Epidermal melanocyte (primary cell): ENCODE measurements around the gene MUS81.
"Not testable (repeated sequence)": the region's sequence is repeated elsewhere in the genome, so short reads cannot be mapped to it uniquely, and the experiment has no call there.

Experiments used
- DNase-seq: peaks from one replicate; pipeline ENCODE4 v3.0.0; 2011; ENCODE audit warnings: low spot score; ENCODE audit not compliant: insufficient read length

MUS81 gene

DNA sequence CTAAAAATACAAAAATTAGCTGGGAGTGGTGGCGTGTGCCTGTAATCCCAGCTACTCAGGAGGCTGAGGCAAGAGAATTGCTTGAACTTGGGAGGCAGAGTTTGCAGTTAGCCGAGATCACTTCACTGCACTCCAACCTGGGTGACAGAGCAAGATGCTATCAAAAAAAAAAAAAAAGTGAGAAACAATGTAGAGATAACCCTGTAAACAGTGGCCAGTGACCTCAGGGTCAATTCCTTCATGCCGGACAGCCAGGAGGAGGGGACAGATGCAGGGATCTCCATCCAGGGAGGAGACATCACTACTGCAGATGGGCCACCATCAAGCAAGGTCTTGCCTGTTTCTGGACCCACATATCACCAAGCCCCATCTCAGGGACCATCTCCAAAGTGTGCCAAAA lies 12.5 kb upstream of the MUS81 start:
- no peak for DNase-seq

DNA sequence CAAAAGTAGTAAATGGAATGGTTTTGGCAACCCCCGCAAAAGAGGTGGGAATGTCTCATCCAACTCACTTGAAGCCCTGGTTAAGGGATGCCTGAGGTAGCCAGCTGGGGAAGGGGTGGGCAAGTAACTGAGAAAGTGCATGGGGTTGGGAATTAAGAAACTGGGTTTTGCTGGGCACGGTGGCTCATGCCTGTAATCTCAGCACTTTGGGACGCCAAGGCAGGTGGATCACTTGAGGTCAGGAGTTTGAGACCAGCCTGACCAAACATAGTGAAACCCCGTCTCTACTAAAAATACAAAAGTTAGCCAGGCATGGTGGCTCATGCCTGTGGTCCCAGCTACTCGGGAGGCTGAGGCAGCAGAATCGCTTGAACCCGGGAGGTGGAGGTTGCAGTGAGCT lies 11.5 kb upstream of the MUS81 start:
- not testable (repeated sequence) for DNase-seq

DNA sequence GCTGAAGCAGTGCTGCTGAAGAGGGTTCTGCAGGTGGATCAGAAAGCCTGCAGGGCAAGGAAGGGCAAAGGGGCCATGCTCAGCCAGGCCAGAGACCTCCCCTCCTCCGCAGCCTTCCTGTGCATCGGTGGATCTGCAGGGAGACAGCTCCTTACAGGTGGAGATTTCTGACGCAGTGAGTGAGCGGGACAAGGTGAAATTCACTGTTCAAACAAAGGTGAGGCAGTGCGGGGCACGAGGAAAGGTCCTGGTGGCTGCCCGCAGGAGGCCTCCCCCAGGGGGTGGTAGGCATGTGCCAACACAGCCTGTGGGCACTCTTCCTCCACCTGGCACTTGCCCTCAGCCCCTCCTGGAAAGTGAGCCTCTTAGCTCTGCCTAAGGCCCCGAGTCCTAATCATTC lies 10.9 kb upstream of the MUS81 start:
- no peak for DNase-seq

- DNase-seq = no peak
Measured at GRCh38 chr11:65849771-65850216, 10.4 kb upstream of the MUS81 start.

DNA sequence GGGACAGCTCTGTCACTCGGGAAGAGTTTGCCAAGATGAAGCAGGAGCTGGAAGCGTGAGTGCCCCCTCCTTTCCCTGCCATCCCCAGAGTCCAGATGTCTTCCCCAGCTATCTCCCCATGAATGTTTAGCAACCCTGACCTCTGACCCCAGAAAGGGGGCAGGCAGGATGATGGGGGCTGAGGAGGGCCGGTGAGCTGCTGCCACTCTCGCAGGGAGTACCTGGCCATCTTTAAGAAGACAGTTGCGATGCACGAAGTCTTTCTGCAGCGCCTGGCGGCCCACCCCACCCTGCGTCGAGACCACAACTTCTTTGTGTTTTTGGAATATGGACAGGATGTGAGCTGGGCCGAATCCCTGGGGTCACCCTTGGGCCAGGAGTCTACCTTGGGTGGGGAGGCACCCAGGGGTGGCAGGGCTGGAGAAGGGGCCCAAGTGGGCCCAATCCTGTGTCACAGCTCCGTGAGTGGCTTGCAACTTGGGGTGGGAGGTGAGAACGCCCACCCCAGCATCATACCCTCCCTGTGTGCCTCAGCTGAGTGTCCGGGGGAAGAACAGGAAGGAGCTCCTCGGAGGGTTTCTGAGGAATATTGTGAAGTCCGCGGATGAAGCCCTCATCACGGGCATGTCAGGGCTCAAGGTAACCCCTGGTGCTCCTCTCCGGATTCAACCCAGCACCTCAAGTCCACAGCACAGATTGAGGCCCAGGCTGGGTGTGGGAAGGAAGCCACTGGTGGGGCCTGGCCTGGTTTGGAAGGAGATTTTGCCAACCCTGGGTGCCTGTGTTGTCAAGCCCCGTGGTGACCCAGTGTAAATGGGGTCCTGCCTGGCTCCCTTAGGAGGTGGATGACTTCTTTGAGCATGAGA lies 9.8 kb upstream of the MUS81 start:
- no peak for DNase-seq

GRCh38 chr11:65851083-65851579 lies 9.1 kb upstream of the MUS81 start:
- DNase-seq = no peak

GRCh38 chr11:65851811-65852507 lies 8.3 kb upstream of the MUS81 start:
- DNase-seq = no peak

- no peak for DNase-seq
Measured at GRCh38 chr11:65852508-65853245, 7.6 kb upstream of the MUS81 start.

DNA sequence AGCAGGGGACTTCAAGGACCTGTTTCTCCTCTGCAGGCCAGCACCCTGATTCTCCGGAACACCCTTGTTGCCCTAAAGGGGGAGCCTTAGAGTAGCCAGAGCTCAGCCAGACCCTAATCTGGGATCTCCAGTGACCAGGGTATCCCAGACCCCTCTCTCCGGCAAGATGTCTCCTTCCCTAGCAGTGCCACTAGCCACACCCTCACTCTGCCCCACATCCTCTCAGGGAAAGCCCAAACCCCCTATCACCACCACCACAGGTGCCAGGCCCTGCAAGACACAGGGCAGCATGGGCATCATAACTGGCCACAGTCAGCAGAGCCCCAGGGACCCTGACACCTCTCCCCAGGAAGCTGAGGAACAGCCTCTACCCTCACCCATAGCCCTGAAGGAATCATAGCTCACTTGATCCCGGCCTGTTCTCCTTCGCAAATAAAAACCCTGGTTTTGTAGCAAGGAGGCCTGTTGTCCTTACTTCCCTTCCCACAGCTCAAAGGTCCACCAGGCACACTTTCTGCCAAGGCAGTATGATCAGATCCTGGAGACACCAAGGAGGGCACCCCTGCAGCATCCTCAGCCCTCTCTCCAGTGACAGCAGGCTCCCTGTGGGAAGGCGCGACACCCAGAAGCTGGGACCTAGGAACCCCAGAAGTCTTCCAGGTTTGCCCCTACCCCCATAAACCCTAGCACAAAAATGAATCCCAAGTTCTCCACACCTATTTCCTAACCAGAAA lies 6.8 kb upstream of the MUS81 start:
- no peak for DNase-seq

GRCh38 chr11:65854161-65854592 lies 6.1 kb upstream of the MUS81 start:
- DNase-seq = no peak

GRCh38 chr11:65854852-65855837 lies 5.1 kb upstream of the MUS81 start:
- no peak for DNase-seq

- DNase-seq = no peak
Measured at GRCh38 chr11:65855927-65856363, 4.3 kb upstream of the MUS81 start.

GRCh38 chr11:65856689-65857499 lies 3.3 kb upstream of the MUS81 start:
- DNase-seq = peak; percentile 66

- DNase-seq = no peak
Measured at GRCh38 chr11:65857500-65857852, 2.8 kb upstream of the MUS81 start.

GRCh38 chr11:65857853-65858680 lies 2.2 kb upstream of the MUS81 start, which contains the start of gene CFL1:
TSS of gene CFL1 (minus strand) at chr11:65858180. CDS start at chr11:65858099, 81 bp downstream.
- DNase-seq = peak; percentile 91

GRCh38 chr11:65858681-65859087 lies 1.5 kb upstream of the MUS81 start:
- no peak for DNase-seq

DNA sequence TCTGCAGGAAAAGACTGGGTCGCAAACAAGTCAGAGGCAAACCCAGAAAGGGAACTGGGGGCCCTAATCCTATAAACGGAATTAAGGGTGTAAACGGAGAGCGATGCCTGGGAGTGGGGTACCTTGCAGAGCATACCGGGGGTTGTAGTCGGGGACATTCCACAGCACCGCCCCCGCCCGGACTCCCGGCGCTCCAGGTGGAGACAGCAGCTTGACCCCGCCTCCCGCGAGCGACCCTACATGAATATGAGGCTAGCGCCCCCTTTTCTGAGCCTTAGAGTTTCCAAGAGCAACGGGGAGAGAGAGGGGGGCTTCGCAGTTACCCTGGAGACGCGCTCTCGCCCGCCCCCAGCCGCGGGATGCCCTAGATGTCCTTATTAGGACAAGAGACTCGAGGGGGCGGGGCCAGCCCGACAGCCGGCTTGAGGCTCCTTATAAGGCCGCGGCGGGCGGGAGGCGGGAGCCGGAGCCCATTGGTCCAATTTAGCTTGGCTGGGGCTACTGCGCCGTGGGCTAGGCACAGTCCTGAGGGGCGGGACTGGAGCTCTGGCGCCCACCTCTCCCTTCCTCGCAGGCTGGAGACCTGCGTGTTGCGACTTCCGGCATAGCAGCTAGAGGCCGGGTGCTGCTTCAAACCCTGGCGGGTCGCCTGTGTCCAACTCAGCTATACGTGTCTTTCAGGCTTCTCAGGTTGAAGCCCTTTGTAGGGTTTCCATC lies 980 bp upstream of the MUS81 start:
- peak; percentile 91 for DNase-seq
